Astrocyte of the spinal cord (primary cell): ENCODE measurements around the gene RPL37.
"Not testable (repeated sequence)": the region's sequence is repeated elsewhere in the genome, so short reads cannot be mapped to it uniquely, and the experiment has no call there.

Experiments
- DNase-seq: peaks from one replicate; pipeline ENCODE4 v3.0.0; 2011; ENCODE audit warnings: low read depth, low spot score
- H3K4me3 ChIP-seq: 2 replicates; pipeline ENCODE4 v1.5.1; 2011; ENCODE audit warnings: low read depth, mild to moderate bottlenecking, low read length, moderate library complexity
- CTCF ChIP-seq: IDR thresholded peaks from 2 replicates; pipeline ENCODE4 v1.5.1; 2012; ENCODE audit warnings: low read depth, mild to moderate bottlenecking, low read length, inconsistent platforms
- in situ Hi-C: cut with HindIII; loops from 2 replicates; pipeline ENCODE4 v1.10.0; 2017; ENCODE audit warnings: low sequenced_read_pairs

RPL37 gene

DNA sequence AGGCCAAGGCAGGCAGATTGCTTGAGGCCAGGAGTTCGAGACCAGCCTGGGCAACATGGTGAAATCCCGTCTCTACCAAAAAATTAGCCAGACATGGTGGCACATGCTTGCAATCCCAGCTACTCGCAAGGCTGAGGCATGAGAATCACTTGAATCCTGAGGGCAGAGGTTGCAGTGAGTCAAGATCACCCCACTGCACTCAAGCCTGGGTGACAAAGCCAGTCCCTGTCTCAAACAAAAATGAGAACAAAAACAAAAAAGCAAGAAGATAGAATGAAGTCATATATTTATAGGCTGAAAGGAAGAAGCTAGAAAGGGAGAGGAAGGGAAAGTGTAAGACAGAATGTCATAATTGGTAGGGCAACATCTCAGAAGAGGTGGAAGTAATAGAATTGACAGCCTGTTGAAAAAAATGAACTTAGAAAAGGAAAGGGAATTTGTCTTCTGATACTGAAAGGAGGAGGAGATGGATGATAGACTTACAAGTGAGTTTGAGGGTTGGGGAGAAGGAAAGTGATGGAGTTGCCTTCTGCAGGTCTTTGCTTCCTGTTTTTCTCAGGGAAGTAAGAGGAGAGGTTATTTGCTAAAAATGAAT is 38.4 kb upstream of the RPL37 start:
- no peak for DNase-seq
- in situ Hi-C loops, result no loop called here
- H3K4me3 ChIP-seq, result no peak overlapping the region
- no peak for TF ChIP-seq CTCF

- DNase-seq, in situ Hi-C loops, H3K4me3 ChIP-seq: not testable (repeated sequence)
Measured at GRCh38 chr5:40872253-40872652, 37.2 kb upstream of the RPL37 start.

- H3K4me3 ChIP-seq, result no peak overlapping the region
- no peak for TF ChIP-seq CTCF
- in situ Hi-C loops, result no loop called here
- DNase-seq, result peak; percentile 10
Measured at GRCh38 chr5:40871177-40871576, 36.2 kb upstream of the RPL37 start.

- no peak for TF ChIP-seq CTCF
- in situ Hi-C loops, result no loop called here
- no peak overlapping the region for H3K4me3 ChIP-seq
- DNase-seq, result no peak
Measured at GRCh38 chr5:40869384-40869783, 34.4 kb upstream of the RPL37 start.

GRCh38 chr5:40866844-40867243 is 31.8 kb upstream of the RPL37 start:
- no peak for TF ChIP-seq CTCF
- no peak for DNase-seq
- in situ Hi-C loops, result no loop called here
- H3K4me3 ChIP-seq, result no peak overlapping the region

GRCh38 chr5:40865004-40865403 is 30.0 kb upstream of the RPL37 start:
- H3K4me3 ChIP-seq, DNase-seq, in situ Hi-C loops: not testable (repeated sequence)

- TF ChIP-seq CTCF, result no peak
- no peak for DNase-seq
- H3K4me3 ChIP-seq, result no peak overlapping the region
- in situ Hi-C loops, result no loop called here
Measured at GRCh38 chr5:40860711-40861110, 25.7 kb upstream of the RPL37 start.

DNA sequence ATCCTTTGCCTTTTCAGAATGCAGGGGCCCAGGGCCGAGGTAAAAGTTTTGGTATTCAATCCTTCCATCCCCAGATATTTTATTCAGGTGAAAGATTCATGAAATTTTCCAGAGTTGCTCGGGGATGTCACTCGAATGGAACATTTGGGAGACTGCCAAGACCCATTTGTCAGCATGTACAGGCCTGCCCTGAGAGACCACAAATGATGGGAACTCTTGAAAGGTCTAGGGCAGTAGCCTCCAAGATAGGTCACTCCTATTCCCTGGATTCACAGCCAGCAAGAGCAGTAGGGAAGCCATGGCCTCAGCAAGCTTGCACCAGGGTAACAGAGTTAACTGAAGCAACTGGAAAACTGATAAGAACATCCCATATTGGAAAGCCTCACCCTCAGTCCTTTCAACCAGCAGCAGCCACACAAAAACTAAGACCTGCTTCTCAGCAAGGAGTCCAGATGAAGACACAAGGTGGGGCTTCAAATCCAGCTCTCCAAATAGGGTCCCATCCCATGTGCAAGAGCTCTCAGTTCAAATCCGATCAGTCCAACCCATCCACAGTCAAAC is 18.7 kb upstream of the RPL37 start:
- in situ Hi-C loops, result no loop called here
- H3K4me3 ChIP-seq, result no peak overlapping the region
- no peak for TF ChIP-seq CTCF
- no peak for DNase-seq
